ENCODE results near the gene GFOD2.

DNA sequence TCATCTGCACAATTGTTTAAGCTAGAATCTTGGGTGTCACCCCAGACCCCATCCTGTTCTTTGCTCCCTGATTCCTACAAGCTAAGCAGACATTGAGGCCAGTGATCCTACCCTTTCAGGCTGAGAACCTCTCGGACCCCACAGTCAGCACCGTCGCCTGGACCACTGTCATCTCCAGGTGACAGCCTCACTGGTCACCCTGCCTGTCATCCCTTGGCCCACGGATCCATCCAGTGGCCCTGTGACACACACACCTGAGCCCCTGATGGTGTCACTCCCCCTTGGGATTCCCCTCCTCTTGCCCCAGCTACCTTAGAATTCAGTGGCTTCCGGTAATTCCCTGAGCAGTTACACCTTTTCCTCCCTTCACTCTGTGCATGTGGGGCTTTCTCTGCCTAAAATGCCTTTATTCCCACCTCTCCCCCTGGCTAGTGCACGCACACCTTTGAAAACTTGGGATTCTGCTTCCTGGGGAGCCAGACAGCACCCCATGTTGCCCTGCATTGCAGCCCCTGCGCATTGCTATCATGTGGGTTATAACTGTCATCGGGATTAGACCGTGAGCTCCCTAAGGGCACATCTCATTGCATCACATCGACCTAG is 49.5 kb downstream of the GFOD2 start:
- TF ChIP-seq, protein P1, sequence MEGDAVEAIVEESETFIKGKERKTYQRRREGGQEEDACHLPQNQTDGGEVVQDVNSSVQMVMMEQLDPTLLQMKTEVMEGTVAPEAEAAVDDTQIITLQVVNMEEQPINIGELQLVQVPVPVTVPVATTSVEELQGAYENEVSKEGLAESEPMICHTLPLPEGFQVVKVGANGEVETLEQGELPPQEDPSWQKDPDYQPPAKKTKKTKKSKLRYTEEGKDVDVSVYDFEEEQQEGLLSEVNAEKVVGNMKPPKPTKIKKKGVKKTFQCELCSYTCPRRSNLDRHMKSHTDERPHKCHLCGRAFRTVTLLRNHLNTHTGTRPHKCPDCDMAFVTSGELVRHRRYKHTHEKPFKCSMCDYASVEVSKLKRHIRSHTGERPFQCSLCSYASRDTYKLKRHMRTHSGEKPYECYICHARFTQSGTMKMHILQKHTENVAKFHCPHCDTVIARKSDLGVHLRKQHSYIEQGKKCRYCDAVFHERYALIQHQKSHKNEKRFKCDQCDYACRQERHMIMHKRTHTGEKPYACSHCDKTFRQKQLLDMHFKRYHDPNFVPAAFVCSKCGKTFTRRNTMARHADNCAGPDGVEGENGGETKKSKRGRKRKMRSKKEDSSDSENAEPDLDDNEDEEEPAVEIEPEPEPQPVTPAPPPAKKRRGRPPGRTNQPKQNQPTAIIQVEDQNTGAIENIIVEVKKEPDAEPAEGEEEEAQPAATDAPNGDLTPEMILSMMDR (IDR thresholded peaks at IDR 0.05; ENCODE audit: poor library complexity): no peak
- TF ChIP-seq EZH2 (IDR thresholded peaks at IDR 0.05; ENCODE audit: borderline replicate concordance): no peak

Data from hepatocyte (in vitro differentiated cells).